Measurements from ENCODE around the gene PLIN5. TPM values are rescaled to one million over a fixed set of nuclear protein-coding genes. Genes with fewer than 3 reads are reported as not detected.

The PLIN5 gene
- total RNA-seq, 2 donors from 2014 or later = 2.2 to 2.8 TPM

DNA sequence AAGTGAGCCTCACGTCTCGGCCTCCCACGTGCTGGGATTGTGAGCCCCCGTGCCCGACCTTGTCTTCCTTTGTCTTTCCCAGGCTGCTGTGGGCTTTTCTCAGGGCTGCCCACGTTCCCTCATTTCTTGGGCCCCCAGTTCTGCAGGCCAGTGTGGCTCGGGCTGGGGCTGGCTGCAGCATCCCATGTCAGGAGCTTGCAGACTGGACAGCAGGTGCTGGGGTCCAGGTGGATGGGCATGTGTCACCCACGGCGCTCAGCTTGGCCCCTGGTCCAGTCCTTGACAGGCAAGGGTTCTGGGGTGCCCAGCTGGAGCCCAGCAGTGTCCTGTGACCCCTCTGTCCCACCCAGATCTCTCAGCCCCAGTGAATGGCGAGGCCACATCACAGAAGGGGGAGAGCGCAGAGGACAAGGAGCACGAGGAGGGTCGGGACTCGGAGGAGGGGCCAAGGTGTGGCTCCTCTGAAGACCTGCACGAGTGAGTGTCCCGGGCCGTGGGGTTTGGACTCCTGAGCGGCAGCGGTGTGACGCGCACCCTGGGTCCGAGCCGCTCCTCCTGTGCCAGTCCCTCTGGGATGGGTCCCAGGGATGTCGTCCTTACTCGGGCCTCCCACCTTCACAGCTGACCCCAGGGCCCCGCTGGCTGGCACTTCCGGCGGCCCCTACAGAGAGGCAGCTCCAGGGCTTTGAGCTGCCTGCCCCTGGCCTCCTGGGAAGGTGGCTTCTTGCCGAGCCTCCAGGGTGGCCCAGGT, 34.0 kb downstream of the PLIN5 start:
- no peak for DNase-seq (ENCODE audit: low spot score)
- intact Hi-C loops (cut with DNase I) = no loop called here

DNA sequence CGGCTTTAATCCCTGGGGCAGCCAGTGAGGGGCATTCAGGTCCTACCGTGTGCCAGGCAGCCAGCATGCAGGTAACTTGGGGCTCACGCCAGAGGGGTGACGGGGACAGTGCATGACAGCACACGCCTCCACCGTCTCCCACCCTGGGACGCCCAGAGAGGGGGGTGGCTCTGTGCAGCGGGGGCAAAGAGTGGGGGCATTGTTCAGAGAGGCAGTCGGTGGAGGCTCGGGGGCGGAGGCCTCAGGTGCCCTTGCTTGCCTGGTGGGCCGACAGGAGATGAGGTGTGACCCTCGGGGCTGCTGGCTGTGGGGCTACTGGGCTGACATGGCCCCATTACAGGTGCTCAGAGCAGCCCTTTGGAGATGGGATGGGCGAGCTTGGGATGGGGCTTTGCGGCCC, 35.2 kb downstream of the PLIN5 start:
- no peak for DNase-seq (ENCODE audit: low spot score)
- intact Hi-C loops (cut with DNase I) = no loop called here

DNA sequence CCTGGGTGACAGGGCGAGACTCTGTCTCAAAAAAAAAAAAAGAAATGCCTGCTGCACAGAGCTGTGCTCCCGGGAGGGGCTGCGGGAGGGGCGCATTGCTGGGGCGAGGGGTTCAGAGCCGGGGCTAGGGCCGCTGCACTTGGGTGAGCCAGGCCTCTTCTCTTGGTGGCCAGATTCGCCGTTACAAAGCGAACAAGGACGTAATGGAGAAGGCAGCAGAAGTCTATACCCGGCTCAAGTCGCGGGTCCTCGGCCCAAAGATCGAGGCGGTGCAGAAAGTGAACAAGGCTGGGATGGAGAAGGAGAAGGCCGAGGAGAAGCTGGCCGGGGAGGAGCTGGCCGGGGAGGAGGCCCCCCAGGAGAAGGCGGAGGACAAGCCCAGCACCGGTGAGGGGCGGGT, 35.7 kb downstream of the PLIN5 start:
- intact Hi-C loops (cut with DNase I) = no loop called here
- no peak for DNase-seq (ENCODE audit: low spot score)

DNA sequence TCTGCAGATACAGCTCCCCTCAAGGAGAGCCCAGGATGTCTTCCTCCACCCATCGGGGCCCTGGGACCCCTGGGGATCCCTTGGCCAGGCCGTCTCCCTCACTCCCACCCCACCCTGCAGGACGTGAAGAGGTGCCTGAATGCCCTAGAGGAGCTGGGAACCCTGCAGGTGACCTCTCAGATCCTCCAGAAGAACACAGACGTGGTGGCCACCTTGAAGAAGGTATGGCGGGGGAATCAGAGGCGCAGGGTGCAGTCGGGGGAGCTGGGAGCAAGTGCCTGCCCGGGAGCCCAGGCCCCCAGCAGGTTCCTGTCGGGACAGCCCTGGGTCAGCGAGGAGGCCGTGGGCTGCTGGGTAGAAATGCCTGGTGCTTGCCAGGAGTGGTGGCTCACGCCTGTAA, 36.3 kb downstream of the PLIN5 start:
- DNase-seq (ENCODE audit: low spot score) = no peak
- intact Hi-C loops (cut with DNase I) = no loop called here

DNA sequence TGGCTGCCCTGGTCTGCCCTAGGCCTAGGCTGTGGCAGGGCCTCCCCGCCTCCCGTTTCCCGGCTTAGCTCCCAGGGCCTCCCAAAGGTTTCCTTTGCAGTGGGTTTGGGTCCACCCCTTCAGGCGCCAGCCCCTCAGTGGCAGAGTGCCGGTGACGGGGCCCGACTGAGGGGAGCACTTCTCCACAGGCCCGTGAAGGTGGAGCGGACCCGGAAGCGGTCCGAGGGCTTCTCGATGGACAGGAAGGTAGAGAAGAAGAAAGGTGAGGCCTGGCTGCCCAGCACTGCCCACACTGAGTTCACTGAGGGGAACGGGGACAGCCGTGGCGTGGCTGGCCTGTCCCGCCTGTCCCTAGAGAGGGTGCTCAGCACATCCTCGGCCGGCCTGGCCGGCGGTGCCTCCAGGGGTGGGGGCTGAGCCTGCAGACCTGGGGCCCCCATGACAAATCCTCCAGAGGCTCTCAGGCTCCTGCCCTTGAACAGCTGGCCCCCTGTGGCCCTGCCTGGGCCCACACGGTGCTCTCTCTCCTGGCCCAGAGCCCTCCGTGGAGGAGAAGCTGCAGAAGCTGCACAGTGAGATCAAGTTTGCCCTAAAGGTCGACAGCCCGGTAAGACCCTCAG, 37.1 kb downstream of the PLIN5 start:
- intact Hi-C loops (cut with DNase I) = no loop called here

DNA sequence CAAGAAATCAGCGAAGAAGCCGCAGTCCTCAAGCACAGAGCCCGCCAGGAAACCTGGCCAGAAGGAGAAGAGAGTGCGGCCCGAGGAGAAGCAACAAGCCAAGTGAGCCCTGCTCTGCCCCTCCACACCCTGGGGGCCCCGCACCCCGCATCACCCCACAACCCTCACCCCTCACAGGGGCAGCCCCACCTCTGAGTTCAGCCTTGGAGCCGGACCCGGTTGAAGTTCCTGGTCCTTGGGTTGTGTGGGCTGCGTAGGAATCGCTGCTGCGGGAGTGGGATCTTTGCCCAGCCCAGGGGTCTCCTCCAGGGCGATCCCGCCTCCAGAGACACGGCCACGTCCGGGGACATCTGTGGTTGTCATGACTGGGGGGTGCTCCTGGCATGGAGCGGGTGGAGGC, 38.7 kb downstream of the PLIN5 start:
- intact Hi-C loops (cut with DNase I) = no loop called here
- no peak for DNase-seq (ENCODE audit: low spot score)

More for the DNA sequence above, 37.1 kb downstream of the PLIN5 start:
- DNase-seq (ENCODE audit: low spot score) = no peak

DNA sequence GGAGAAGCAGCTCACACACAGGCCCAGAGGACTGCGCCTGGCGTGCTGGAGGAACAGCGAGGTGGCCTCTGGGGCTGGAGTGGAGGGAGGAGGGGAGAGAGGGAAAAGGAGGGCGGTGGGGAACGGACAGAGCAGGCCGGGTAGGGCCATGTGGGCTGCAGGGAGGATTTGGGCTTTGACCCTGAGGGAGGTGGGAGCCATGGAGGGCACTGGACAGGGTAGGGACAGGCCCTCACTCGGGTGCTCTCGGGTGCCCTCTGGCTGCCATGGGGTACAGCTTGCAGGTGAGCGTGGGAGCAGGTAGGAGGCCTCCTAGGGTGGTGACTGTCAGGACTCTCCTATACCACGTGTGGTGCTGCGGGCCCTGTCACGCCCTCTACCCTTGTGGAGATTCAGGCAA, 39.6 kb downstream of the PLIN5 start:
- DNase-seq (ENCODE audit: low spot score) = no peak
- intact Hi-C loops (cut with DNase I) = no loop called here

DNA sequence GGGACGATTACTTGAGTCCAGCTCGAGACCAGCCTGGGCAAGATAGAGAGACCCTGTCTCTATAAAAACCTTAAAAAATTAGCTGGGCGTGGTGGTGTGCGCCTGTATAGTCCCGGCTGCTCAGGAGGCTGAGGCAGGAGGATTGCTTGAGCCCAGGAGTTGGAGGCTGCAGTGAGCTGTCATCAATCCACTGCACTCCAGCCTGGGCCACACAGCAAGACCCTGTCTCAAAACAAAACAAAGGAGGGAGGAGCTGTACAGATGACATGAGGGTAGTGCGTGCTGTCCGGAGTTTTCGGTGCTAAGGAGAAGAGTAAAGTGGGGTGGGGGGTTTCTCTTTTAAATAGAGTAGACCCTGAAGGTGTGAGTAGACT, 40.3 kb downstream of the PLIN5 start:
- DNase-seq (ENCODE audit: low spot score) = no peak
- intact Hi-C loops (cut with DNase I) = no loop called here

DNA sequence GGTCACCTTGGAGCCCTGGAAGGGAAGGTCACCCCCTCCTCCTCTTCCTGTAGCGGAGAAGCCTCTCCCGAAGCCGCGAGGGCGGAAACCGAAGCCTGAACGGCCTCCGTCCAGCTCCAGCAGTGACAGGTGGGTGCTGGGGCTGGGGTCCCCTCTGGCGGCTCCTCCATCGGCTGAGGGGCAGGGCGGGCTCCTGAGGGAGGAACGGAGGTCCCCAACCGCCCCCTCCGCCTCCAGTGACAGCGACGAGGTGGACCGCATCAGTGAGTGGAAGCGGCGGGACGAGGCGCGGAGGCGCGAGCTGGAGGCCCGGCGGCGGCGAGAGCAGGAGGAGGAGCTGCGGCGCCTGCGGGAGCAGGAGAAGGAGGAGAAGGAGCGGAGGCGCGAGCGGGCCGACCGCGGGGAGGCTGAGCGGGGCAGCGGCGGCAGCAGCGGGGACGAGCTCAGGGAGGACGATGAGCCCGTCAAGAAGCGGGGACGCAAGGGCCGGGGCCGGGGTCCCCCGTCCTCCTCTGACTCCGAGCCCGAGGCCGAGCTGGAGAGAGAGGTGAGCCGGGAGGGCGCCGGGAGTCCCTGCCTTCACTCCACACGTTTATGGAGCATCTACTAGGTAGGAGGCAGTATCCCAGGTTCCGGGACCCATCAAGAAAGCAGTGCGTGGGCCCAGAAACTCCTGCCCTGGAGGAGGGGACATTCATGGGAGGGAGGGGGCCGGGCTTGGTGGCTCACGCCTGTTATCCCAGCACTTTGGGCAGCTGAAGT, 40.9 kb downstream of the PLIN5 start:
- intact Hi-C loops (cut with DNase I) = no loop called here
- no peak for DNase-seq (ENCODE audit: low spot score)

DNA sequence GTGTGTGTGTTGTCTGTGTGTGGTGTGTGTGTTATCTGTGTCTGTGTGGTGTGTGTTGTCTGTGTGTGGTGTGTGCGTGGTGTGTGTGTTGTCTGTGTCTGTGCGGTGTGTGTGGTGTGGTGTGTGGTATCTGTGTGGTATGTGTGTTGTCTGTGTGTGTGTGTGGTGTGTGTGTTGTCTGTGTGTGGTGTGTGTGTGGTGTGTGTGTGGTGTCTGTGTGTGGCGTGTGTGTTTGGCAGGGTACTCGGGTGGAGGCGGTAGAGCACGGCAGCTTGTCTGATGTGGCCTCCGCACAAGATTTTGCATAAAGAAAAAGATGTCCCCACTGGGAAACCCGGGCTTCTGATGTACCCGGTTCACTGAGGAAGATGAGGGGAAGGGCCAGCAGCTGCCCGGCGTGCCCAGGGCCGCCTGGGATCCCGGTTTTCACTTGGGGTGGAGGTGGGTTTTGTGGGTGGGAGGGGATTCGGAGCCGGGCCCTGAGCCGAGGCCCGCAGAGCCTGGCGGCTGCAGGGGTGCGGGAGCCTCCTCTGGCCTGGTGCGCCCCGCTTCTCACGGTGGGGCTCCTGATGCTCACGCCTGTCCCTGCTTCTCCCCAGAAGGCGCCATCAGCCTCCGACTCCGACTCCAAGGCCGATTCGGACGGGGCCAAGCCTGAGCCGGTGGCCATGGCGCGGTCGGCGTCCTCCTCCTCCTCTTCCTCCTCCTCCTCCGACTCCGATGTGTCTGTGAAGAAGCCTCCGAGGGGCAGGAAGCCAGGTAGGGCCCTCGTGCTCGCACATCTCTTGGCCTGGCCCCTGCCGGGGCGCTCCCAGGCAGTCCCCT, 41.7 kb downstream of the PLIN5 start:
- no peak for DNase-seq (ENCODE audit: low spot score)
- intact Hi-C loops (cut with DNase I) = no loop called here

DNA sequence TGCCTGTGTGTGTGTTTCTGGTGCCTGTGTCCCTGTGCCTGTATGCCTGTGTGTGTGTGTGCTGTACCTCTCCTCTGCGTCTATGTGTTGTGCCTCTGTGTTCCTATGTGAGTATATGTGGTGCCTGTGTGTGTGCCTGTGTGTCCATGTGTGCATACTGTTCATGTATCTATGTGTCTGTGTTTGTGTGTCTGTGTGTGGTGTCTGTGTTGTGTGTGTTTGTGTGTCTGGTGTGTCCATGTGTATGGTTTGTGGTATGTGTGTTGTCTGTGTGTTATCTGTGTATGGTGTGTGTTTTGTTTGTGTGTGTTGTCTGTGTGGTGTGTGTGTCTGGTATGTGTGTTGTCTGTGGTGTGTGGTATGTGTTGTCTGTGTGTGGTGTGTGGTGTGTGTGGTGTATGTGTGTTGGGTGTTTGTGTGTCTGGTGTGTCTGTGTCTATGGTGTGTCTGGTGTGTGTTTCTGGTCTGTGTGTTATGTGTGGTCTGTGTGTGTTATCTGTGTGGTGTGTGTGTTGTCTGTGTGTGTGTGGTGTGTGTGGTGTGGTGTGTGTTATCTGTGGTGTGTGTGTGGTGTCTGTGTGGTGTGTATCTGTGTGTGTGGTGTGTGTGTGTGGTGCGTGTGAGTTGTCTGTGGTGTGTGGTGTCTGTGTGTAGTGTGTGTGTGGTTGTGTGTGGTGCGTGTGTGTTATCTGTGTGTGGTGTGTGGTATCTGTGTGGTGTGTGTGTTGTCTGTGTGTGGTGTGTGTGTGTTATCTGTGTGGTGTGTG, 42.5 kb downstream of the PLIN5 start:
- DNase-seq (ENCODE audit: low spot score) = no peak
- intact Hi-C loops (cut with DNase I) = no loop called here

DNA sequence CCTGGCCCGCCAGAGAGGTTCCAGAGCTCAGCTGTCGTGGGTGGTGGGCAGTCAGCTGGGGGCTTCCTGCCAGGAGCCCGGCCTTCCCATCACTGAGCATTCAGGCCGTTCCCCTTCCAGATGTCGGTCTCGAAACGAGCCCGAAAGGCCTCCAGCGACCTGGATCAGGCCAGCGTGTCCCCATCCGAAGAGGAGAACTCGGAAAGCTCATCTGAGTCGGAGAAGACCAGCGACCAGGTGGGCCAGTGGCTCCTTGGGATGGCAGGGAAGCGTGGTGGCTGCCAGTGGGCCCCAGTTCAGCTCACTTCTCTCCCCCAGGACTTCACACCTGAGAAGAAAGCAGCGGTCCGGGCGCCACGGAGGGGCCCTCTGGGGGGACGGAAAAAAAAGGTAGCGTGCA, 43.6 kb downstream of the PLIN5 start:
- DNase-seq (ENCODE audit: low spot score) = no peak
- intact Hi-C loops (cut with DNase I) = no loop called here

DNA sequence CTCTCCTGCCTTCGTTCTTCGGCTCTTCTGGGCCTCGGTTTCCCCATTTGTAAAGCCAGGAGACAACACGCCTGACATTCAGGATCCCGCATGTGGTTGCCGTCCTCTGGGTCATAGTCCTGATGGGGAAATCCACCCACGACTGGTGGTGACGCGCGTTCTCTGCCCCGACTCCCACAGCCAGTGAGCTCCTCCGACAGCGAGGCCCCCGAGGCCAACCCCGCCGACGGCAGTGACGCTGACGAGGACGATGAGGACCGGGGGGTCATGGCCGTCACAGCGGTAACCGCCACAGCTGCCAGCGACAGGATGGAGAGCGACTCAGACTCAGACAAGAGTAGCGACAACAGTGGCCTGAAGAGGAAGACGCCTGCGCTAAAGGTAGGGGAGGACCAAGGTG, 46.5 kb downstream of the PLIN5 start:
- intact Hi-C loops (cut with DNase I) = no loop called here
- no peak for DNase-seq (ENCODE audit: low spot score)

DNA sequence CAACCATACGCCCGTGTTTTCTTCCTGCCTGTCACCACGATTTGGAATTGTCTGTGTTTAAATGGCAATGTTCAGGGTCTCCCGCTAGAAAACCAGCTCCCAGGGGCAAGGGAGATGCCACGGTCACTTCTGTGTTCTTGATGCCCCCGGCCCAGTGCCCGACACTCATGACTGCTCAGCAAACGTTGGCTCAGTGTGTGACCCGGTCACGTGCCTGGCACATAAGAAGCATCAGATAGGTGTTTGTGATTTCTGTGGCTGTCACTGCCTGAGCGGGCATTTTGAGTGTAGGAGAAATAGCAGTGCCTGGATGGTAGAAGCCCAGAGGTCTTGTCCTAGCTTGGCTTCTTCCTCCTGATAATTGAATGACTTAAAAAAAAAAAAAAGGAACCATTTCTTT, 47.5 kb downstream of the PLIN5 start:
- intact Hi-C loops (cut with DNase I) = no loop called here

DNA sequence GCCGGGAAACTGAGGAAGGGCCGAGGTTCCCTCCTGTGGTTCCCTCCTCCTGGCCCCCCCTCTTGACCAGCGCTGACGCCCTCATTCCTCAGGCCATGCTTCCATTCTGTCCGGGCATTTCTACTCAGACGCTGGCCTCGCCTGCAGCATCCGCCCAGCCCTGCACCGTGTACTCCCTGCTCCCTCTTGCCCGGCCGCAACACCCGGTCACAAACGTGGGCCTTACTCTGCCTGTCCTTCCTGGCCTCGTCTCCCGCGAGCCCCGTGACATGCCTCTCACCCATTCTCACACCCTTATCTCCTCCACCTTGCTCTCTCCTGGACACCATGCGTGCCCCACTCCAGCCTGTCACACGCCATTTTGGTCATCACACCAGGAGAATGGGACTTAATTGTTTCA, 51.6 kb downstream of the PLIN5 start:
- no peak for DNase-seq (ENCODE audit: low spot score)
- intact Hi-C loops (cut with DNase I) = no loop called here

More for the DNA sequence above, 47.5 kb downstream of the PLIN5 start:
- no peak for DNase-seq (ENCODE audit: low spot score)

DNA sequence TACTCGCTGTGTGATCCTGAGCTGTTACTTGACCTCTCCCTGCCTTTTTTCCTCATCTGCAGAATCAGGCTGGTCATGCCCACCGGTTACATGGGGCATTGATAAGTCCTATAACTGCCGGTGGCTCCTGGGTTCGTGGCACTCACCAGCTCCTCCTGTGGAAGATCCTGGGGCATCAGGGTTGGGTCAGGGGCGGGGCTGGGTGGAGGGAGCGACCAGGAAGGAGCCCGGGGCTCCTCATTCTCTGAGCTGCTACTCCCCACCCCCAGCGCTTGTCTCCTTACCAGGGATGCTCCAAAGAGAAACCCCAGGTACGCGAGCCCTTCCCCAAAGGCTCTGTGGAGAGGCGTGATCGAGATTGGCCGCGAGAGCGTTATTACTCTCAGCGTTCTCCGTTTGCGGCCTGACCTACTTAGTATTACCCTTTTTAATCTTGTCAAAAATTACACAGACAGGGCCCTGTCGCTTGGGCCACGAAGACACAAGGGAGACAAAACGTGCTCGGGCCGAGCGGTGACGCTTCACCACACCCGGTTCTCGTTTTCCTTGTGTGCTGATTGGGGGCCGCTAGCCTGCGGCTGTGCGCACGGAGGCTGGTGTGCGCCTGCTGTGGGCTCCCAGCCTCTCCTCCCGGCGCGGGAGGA, 52.2 kb downstream of the PLIN5 start:
- intact Hi-C loops (cut with DNase I) = no loop called here
- DNase-seq (ENCODE audit: low spot score) = no peak

DNA sequence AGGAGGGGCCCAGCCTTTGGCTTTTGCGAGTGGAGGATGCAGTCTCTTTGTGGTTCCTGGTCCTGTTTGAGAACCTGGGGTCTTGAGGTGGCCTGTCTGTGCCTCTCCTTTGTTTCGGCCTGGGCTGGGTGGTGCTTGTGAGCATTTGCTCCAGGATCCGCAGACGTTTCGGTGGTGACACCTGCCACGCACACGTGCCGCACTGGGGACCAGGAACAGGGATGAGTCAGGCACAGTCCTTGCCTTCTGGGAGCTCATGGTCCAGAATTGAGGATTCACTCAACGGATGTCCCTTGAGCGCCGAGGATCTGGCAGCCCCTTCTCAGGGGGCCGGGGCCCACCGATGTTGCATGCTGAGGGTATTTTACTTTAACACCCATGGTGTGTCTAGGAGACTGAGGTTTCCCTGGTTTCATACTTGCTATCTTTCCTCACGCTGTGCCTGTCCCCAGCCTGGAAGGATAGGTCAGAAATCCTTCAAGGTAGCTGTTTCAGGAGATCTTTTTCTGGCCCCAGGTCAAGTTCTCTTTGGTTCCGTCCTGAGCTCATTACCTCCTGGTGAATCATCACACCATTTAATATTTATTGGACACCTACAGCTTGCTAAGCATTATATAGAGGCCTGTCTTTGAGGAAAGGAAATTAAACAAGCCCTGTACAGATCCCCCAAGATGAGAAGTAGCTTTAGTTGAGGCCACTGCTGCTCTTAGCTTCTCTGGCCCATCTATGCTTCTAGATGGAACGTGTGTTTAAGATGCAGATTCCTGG, 57.8 kb downstream of the PLIN5 start:
- intact Hi-C loops (cut with DNase I) = no loop called here
- no peak for DNase-seq (ENCODE audit: low spot score)

DNA sequence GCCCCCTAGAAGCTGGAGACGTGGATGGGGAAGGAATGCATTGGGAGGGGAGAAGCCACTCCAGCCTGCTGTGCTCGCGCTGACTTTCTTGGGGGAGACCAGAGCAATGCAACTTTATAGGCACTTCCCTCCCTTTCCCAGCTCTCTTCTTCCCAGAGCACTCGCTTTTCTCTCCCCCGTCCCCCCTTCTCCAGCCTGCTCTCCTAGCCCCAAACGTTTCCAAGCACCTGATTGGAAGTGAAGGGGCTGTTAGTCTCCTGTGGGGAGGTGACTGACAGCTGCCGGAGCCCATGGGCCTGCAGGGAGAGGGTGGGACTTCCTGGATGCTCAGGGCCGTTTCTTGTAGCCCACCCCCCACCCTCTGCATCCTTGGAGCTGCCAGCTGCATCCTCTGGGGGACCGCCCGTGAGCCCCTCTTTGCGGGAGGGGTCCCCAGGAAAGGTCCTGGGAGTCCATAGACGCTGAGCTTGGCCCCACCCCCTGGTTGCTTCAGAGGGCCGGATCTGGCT, 60.5 kb downstream of the PLIN5 start:
- intact Hi-C loops (cut with DNase I) = no loop called here
- no peak for DNase-seq (ENCODE audit: low spot score)

All from posterior vena cava (tissue), 2 donors.